DMS 273 (cell line): Measurements from ENCODE around the gene PTPRK.

Source experiments
- DNase-seq: peaks from one replicate; lab custom pipeline; 2025; ENCODE audit not compliant: unreplicated experiment; lab: John Stamatoyannopoulos, UW

PTPRK gene

DNA sequence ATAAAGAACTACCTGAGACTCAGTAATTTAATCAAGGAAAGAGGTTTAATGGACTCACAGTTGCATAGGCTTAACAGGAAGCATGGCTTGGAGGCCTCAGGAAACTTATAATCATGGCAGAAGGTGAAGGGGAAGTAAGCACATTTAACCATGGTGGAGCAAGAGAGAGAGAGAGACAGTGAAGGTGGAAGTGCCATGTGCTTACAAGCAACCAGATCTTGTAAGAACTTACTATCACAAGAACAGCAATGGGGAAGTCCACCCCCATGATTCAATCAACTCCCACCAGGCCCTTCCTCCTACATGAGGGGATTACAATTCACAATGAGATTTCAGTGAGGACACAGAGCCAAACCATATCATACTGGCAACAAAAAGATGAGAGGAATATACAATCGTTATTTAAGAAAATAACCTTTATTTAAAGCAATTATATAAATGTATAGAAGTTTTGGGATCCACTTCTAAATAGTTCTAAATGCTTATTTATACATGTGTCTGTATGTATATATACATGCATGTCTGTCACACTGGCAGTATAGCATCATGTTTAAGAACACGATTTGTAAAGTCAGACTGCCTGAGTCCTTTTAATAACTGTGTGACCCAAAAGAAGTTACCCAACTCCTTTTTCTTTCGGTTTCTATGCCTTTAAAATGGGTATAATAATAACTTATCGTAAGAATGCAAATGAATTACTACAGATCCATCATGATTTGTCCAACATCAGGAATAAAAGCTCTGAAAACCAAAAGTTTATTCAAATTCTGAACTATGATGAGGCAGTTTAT is 363.9 kb downstream of the PTPRK start:
- no peak for DNase-seq

DNA sequence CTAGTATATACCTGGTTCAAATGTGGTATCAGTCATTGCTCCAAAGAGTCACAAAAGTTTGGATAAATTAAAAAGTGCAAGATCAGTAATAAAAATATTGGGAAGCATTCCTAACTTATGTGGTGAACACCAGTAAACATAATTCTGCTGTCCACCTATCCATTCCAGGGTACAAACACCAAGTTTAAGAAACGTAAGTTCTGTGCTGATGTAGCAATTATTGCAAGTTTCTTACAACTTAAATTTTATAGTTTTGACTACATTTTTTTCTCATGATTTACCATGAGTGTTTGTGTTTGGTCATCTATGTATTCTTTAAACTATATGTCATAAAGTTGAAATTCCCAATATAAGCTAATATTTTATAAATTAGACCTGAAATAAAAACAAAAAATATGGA is 364.6 kb downstream of the PTPRK start:
- DNase-seq = no peak

DNA sequence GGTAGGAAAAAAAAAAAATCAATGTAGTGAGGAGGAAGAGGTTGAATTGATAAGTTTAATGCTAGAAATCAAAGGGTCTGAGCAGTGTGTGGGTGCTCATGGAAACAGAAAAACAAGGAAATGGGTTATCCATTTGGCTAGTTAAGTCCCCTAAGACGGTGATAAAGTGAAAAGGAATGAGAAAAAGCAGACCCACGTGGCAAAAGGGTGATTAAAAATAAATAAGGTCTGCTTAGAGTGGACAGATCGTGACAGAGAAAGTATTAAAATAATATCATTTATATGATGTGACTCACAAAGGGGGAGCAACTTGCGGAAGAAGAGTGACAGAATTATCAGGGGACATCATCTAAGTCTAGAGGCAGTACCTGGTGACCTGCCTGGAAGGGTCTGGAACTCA is 367.8 kb downstream of the PTPRK start:
- DNase-seq = no peak

DNA sequence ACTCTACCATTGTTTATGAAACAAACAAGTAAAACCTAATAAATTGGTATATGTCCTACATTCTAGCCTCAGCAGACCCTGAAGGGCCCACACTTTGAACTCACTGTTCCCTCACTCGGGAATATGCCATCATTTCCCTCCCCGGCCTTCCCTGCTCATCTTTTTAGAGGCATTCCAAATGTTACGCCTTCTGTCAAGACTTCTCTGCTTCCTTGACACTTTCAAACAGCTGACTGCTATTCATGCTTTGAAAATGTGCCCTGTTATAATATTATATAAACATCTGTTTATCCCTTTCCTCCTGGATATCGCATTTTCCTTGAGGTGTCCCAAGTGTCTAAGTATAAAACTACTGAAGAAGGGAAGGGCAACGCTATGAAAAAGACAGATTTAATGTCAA is 370.0 kb downstream of the PTPRK start:
- no peak for DNase-seq

DNA sequence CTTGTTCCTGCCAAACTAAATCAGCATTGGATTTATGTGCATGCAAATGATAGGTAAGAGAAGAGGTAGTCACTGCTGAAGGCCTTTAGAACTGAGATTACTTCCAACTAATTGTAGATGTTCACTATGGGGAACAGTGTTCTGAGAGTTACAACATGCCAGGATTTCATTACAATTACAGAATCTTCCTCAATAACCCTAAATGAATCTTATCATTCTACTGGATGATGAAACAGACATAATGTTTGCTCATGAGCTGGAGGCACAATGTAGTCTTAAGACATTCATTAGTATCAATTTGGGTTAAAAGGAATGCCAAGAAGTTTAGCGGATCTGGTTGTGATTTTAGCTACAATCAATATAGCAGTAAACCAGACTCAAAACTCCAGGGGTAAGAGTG is 370.6 kb downstream of the PTPRK start:
- no peak for DNase-seq

DNA sequence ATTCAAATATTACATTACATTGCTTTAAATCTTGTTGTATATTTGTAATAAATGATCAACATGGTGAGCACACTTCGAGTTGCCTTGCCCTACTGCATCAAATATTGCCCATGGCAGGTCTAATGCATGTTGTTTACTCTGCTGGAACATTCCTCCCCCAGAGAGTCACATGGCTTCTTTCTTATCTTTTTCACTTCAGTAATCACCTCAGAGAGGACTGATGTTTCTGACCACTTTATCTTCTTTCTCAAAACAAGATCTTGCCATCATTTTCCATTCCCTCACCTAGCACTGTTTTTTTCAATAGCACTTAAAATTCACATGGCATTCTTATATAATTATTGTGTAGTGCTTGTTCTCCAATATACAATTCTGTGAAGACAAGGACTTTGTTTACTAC is 376.1 kb downstream of the PTPRK start:
- no peak for DNase-seq

DNA sequence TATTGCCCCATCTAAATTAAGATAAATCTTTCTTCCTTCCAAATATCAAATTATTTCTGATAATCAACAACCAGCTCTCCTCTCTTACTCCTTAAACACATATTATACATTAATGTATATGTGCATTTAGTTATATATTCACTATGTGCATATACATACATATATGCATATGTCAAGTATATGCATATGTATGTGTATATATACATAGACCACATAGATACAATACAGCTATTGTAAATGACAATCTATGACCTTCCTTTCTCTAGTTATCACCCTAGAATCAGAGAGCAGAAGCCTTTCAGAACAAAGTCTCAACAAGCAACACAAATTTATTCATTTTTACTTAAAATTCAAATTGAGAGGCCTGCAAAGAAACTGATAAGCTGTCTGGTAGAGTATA is 378.5 kb downstream of the PTPRK start:
- no peak for DNase-seq

DNA sequence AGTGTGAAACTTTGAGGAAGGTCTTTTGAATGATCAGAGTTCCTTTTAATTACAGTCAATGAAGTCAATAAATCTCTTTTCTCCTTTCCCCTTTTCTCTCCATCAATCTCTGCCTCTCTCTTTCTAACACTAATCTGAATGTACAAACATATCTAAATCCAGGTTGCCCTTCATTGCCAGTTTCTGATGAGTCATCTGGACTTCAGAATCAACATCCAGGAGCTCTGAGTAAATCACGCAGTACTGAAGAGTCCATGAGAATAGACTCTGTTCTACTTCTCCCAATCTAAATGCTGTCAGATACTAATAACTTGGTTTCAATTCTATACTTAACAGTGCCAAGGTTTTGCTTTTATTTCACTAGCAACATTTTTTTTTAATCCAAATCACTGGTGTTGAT is 380.9 kb downstream of the PTPRK start:
- no peak for DNase-seq

DNA sequence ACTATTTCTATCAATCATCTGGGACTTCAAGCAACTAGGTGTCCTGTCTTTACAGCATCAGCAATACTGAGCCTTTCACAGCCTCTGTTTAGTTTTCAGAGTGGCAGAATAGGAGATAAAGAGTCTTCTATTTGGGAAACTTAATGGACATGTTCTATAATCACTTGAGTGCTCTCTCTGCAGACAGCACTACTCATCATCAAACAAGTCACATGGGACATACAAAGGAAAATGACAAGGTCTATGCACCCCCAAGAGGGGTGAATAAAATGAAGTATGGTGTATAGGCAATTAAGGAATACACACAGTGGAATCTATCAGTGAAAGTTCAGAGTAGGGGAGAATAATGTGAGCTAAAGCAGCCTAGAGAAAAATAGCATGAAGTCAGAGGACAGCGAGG is 381.7 kb downstream of the PTPRK start:
- DNase-seq = no peak

DNA sequence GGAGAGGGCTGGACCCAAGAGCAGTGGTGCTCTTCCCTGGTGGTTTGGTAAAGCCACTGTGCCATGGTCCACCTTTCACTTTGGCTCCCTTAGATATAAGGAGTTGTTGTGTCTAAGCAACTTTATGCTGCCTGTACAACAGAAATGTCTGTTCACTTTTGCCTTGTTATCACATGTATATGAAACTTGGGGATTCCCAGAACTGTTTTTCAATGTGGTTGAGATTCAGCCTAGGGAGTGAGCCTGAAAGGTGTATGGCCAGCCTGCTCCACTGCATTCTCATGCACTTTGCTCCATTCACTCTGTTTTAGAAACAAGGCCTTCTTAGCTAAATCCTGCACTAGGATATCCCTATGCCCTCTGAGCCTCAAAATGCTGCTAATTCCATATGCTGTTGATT is 385.1 kb downstream of the PTPRK start:
- no peak for DNase-seq

DNA sequence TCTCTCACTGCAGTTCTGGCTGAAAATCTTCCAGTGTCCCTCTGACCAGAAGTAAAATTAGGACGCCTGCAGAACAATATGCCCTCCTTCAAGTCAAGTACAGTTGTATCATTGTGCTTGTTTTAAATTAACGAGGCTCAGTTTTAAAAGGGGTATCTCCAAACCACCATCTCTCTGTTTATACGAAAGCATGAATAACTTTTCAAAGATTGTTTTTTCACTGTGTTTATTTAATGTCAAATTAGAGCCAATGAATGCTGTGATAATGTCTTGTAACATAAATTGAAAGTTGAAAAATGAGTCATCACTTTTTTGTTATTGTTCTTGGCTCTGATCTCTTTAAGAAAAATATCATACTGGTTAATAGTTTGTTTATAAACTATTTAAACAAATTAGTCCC is 388.8 kb downstream of the PTPRK start:
- DNase-seq = no peak

DNA sequence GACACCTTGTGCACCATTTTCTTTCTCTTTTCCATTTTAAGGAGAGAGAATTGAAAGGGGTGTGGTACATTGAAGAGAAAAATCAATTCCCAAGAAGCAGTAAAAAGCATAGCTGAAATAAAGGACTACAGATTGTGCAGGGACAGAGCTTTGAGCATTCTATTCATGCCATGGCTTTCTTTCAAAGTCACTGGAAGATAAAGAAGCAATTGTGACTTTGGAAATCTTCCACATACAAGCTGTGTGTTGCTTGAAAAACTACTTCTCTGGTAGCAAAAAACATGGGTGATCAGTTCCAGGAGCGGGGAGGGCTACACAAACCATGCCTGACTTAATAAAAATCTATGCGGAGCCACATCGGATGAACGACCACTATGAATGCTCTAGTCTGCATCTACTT is 389.4 kb downstream of the PTPRK start:
- no peak for DNase-seq

DNA sequence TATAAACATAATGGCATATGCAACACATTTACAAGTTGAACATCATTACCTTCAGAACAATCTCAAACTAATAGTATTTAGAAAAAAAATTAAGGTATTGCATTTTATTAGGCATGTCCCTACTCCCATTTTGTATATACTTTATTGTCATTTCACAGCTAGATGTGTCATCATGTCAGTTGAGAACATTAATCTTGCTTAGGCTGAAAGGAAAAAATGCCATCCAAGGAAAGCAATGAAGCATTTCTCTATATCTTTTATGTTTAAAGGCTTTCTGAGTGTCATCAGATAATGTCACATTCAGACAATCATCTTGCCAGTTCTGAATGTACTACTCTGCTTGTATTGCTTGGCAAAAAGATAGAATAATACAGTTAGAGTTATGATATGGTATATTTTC is 390.7 kb downstream of the PTPRK start:
- DNase-seq = no peak

DNA sequence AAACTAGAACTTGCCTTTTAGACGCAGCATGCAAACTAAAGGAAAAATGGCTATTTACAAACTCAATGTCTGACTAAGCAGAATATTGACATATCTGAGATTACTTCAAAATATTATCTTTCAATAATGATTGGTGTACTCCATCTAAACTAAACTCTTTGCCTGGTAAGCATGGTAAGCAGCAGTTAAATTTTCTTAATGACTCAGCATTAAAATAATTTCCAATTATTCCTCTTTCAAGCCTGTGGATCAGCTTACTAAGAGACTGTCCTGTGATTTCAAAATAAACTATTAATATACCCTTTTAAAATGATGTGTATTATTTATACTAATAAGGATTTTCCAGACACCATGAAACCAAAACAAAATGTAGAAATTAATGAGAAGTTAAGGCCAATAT is 392.7 kb downstream of the PTPRK start:
- DNase-seq = no peak

DNA sequence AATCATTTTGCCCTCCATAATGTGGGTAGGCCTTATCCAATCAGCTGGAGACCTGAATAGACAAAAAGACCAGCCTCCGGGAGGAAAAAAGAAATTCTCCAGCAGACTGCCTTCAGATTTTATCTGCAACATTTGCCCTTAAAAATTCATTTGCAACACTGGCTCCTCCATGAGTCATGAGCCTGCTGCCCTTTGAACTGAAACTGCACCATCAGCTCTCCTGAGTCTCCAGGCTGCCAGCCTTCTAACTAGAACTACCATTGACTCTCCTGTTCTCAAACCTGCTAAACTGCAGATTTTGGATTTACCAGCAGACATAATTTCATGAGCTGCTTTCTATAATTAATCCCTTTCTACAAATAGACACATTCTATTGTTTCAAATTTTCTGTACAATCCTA is 395.7 kb downstream of the PTPRK start:
- DNase-seq = peak; percentile 8

DNA sequence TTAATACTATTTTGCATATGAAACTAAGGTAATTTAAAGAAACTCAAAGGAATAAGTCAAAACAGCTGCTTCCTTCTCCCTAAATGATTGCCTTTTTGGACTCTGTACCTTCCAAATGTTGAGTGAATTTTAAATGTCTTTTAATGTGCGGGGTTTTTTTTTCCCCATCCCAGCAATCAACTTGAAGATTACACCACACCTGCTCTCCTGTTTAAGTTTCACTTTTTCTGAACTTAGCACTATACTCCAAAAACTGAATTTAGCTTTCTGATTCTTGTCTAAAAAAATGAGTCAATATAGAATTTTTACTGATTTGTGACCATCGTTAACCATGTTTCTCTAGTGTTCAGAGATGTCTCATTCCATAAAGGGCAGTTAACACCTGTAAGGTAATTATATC is 398.8 kb downstream of the PTPRK start:
- peak; percentile 33 for DNase-seq

DNA sequence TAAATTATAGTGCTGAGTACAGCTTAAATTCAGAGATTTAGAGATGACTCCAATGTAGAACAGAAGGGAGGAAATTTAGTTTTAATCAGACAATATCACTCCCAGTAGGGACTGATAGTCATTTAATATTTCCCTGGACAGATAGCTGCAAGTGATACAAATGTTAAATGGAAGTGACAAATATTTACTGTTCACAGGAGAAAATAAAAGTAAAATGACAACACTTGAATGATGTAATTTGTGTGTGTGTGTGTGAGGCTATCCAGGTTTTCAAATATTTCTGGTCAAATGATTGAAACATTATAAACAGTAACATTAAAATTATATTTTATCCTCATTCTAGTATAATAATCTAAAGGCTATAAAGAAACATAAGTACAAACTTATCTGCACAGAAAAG is 399.2 kb downstream of the PTPRK start:
- DNase-seq = no peak

DNA sequence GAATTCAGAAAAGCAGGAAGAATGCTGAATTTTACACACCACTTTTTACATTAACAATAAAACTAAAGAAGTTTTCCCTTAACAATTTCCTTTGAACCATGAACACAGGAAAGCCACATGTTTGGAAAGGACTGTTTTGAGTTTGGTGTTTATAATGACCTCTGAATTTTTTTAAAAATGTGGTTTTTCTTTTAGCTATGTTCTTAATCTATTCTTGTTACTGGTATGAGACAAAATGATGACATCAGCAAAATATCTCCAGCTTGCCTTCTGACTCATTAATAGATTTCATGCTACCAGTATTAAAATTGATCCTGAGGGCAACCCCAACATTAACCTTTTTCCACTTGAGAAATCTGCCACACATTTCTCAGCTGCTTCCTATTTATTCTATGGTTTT is 402.0 kb downstream of the PTPRK start:
- no peak for DNase-seq

DNA sequence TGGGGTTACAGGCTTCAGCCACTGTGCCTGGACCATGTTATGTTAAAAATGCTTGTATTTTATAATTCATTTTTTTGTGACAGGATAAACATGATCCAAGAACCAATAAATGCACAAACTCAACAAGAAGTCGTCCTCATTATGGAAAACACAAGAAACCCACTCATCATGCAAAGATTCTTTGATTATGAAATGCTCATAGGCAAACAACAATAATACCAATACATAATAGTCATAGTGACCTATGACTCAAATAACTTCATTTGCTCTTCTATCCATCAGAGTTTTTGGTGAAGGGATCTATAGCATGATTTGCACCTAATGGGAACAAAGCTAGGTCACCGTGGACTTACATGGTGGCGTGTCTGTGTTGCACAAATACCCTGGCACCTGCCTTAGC is 402.5 kb downstream of the PTPRK start:
- no peak for DNase-seq

DNA sequence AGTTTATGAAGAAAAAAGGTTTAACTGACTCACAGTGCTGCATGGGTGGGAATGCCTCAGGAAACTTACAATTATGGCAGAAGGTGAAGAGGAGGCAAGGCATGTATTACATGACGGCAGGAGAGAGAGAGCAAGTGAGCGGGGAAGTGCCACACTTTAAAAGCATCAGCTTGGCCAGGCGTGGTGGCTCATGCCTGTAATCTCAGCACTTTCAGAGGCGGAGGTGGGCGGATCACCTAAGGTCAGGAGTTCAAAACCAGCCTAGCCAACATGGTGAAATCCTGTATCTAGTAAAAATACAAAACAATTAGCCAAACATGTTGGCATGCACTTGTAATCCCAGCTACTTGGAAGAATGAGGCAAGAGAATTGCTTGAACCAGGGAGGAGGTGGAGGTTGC is 406.2 kb downstream of the PTPRK start:
- no peak for DNase-seq

DNA sequence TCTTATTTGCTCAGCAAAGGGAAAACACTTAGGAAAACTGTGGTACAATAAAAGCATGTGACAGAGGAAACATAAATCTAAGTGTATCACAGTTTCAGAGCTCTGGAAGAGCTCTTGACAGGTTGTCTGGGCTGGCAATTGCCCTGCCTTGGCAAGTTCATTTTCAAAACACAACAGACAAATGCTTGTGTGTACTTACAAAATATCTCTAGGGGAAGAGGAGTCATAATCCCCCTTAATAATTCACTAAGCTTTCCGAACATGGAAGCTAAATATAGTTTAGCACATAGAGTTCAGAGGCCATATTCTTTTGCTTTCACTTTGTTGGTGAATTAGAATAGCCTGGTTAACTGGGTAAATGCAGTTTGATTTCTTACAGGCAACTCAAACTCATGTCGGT is 407.9 kb downstream of the PTPRK start:
- DNase-seq = no peak

DNA sequence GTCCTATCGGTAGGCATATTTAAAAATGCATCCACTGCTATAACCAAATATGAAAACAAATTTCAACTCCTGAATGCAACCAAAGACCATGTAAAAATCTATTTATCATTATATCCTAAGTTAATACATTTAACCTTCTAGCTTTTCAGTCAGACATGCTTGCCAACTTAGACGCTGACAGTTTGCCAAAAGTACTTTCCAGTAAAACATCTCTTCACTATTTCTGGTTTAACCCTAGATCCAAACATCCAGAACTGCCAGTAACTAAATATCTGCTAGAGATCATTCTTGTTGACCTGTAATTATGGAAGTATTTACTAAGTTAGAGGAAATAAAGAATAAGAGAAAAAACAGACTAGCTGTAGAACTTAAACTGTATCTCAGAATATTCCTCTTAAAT is 409.3 kb downstream of the PTPRK start:
- peak; percentile 12 for DNase-seq

DNA sequence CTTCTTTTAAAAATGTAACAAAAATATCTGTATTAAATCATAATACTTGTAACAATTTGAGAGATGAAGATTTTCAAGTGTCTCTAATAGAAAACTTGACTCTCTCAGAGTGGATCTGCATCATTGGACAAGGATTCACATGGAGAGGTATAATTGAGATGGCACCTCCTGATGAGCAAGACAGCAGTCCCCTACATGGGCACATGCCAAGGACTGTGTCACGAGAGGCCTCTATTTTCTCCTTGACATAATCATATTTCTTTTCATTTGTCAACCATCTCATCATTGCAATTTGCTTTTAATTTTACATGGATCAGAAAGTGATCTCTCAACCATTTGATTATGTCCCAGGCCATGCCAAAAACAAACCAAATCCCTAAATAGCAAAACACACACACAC is 412.7 kb downstream of the PTPRK start:
- DNase-seq = no peak
